DND-41 (cell line): Measurements from ENCODE around the gene USE1.

ENCODE experiments used
- ATAC-seq: fragments of 200-7000 bp; cut with Tn5 transposase; 3 replicates; pipeline ENCODE4 v1.9.1; 2021; ENCODE audit warnings: low read depth; ENCODE audit not compliant: insufficient read depth
- DNase-seq: peaks from one replicate; pipeline ENCODE4 v3.0.0-alpha.2; 2020
- H2AFZ ChIP-seq: 2 replicates; pipeline ENCODE4 v1.6.0; 2012; ENCODE audit warnings: low read depth, low read length
- H3K27ac ChIP-seq: 2 replicates; pipeline ENCODE4 v1.5.1; 2012; ENCODE audit warnings: low read length, inconsistent platforms
- H3K27me3 ChIP-seq: fragments of 200-600 bp; sonication (generic); 2 replicates; pipeline ENCODE4 v1.6.0; 2012; ENCODE audit warnings: low read length, mild to moderate bottlenecking, inconsistent platforms; ENCODE audit not compliant: insufficient read depth, poor library complexity
- H3K36me3 ChIP-seq: 2 replicates; pipeline ENCODE4 v1.5.1; 2012; ENCODE audit warnings: low read length, inconsistent platforms; ENCODE audit not compliant: insufficient read depth
- H3K4me1 ChIP-seq: 2 replicates; pipeline ENCODE4 v1.5.1; 2012; ENCODE audit warnings: mild to moderate bottlenecking, low read length; ENCODE audit not compliant: insufficient read depth
- H3K4me2 ChIP-seq: 2 replicates; pipeline ENCODE4 v1.6.0; 2012; ENCODE audit warnings: mild to moderate bottlenecking, moderate library complexity, low read length, inconsistent platforms; ENCODE audit not compliant: insufficient read depth
- H3K4me3 ChIP-seq, 2 experiments: fragments of 200-600 bp in 1 of 2; shearing (Covaris generic) in 1 of 2; 2 replicates each; pipeline ENCODE4 v1.5.1; 2012 to 2016; ENCODE audit warnings: inconsistent platforms in 2 of 2, low read length in 2 of 2, mild to moderate bottlenecking in 2 of 2, low read depth in 1 of 2, moderate library complexity in 1 of 2
- H3K79me2 ChIP-seq: 2 replicates; pipeline ENCODE4 v1.6.0; 2012; ENCODE audit warnings: low read length, inconsistent platforms; ENCODE audit not compliant: insufficient read depth
- H3K9ac ChIP-seq: 2 replicates; pipeline ENCODE4 v1.6.0; 2012; ENCODE audit warnings: low read depth, mild to moderate bottlenecking, inconsistent platforms, low read length, moderate library complexity
- H3K9me3 ChIP-seq: 2 replicates; pipeline ENCODE4 v1.5.1; 2012; ENCODE audit warnings: low read length, moderate library complexity, mild to moderate bottlenecking, inconsistent platforms; ENCODE audit not compliant: insufficient read depth, severe bottlenecking
- H4K20me1 ChIP-seq: 2 replicates; pipeline ENCODE4 v1.6.0; 2012; ENCODE audit warnings: low read length; ENCODE audit not compliant: insufficient read depth
- EZH2 ChIP-seq: IDR thresholded peaks from 3 replicates; pipeline ENCODE4 v1.6.1; 2012; ENCODE audit warnings: borderline replicate concordance, low read depth, mild to moderate bottlenecking, moderate library complexity, low read length, inconsistent platforms; ENCODE audit not compliant: severe bottlenecking
- TF ChIP-seq, protein P1 (sequence below): IDR thresholded peaks from 2 replicates; pipeline ENCODE4 v1.5.1; 2012; ENCODE audit warnings: borderline replicate concordance, low read length, moderate library complexity, mild to moderate bottlenecking; ENCODE audit not compliant: poor library complexity, severe bottlenecking; ENCODE audit errors: extremely low read depth

The USE1 gene

DNA sequence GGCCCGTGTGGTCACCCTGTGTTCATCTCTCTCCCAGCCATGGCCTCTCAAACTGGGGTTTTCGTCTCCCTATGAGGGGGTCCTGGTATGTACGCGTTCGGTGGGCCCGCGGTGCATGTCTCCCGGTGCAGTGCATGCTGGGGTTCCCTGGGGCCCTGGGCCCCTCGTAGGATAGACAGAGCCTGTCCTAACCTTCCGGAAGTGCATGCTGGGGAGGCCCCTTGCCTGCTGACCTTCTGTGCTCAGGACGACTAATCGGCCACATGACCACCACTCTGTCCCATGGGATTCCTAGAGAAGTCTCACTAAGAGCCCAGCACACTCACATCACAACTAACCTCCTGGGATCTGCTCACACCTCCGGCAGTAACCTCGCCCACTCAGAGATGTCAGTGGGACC, 4.9 kb upstream of the USE1 start:
- ATAC-seq (no peak), DNase-seq (no peak)
- Histone ChIP-seq H3K9ac (no peak overlapping the region), H3K4me2 (no peak overlapping the region), H3K9me3 (no peaks in the 10 kb centered on the region), H2AFZ (no peak overlapping the region), H3K4me1 (peaks cover 8% of the 10 kb centered on the region), H3K27ac (no peak overlapping the region), H3K27me3 (no peaks in the 10 kb centered on the region), H3K79me2 (no peaks in the 10 kb centered on the region), H4K20me1 (peaks cover 3% of the 10 kb centered on the region; the same call in 1 of the 2 replicates), H3K36me3 (peaks cover 61% of the 10 kb centered on the region), H3K4me3 (no peak overlapping the region)
- TF ChIP-seq, protein P1, sequence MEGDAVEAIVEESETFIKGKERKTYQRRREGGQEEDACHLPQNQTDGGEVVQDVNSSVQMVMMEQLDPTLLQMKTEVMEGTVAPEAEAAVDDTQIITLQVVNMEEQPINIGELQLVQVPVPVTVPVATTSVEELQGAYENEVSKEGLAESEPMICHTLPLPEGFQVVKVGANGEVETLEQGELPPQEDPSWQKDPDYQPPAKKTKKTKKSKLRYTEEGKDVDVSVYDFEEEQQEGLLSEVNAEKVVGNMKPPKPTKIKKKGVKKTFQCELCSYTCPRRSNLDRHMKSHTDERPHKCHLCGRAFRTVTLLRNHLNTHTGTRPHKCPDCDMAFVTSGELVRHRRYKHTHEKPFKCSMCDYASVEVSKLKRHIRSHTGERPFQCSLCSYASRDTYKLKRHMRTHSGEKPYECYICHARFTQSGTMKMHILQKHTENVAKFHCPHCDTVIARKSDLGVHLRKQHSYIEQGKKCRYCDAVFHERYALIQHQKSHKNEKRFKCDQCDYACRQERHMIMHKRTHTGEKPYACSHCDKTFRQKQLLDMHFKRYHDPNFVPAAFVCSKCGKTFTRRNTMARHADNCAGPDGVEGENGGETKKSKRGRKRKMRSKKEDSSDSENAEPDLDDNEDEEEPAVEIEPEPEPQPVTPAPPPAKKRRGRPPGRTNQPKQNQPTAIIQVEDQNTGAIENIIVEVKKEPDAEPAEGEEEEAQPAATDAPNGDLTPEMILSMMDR, result no peak
- TF ChIP-seq EZH2, result no peak

DNA sequence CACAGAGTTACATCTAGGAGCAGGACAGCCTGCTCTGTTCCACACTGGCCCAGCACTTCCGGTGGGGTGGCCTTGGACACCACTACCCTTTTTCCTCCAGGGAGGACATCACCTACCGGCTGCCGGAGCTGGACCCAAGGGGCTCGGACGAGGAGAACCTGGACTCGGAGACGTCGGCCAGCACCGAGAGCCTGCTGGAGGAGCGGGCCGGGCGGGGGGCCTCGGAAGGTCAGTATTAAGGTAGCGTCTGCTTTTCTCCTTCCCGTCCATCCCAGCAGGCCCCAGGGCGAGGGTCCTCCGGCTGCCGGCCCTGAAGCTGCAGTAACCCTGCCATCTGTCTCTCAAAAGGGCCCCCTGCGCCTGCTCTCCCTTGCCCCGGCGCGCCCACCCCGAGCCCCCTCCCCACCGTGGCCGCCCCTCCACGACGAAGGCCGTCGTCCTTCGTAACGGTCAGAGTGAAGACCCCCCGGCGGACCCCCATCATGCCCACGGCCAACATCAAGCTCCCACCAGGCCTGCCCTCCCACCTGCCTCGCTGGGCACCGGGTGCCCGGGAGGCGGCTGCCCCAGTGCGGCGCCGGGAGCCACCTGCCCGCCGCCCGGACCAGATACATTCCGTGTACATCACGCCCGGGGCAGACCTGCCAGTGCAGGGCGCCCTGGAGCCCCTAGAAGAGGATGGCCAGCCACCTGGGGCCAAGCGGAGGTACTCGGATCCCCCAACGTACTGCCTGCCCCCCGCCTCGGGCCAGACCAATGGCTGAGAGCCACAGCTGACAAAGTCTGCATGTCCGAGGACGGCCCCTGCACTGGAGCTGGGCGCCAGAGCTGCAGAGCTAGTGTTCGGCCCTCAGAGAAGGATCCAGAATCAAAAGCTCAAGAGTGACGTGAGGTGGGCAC, 3.4 kb upstream of the USE1 start:
- Histone ChIP-seq H3K9ac (no peak overlapping the region), H3K4me3 (no peak overlapping the region), H3K79me2 (peaks cover 7% of the 10 kb centered on the region), H3K9me3 (no peaks in the 10 kb centered on the region), H3K4me2 (no peak overlapping the region), H3K4me1 (peaks cover 16% of the 10 kb centered on the region), H3K36me3 (peaks cover 54% of the 10 kb centered on the region), H3K27ac (no peak overlapping the region), H2AFZ (no peak overlapping the region), H4K20me1 (peaks cover 3% of the 10 kb centered on the region; the same call in 1 of the 2 replicates), H3K27me3 (no peaks in the 10 kb centered on the region)
- DNase-seq, result no peak
- no peak for ATAC-seq
- TF ChIP-seq EZH2, result no peak
- TF ChIP-seq, protein P1, result no peak

DNA sequence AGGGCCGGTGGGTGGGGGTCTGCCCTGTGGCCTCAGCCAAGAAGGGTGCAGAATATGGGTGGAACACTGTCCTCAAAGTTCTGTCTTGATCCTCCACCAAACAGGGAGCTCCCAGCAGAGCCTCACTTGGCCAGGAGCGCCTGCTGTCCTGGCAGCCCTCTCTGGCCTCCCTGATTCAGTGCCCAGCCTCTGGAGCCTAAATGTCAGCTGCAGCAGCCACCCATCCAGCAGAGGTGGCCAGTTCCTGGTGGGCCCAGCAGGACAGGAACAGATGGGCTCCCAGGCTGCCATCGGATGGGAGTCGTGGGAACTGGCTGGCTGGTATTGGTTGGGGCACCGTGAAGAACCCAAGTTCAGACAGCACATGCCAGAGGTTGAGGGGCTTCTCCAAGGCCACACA, 1.8 kb upstream of the USE1 start:
- H4K20me1 ChIP-seq, result peaks cover 3% of the 10 kb centered on the region; the same call in 1 of the 2 replicates
- no peaks in the 10 kb centered on the region for H3K9me3 ChIP-seq
- H3K36me3 ChIP-seq, result peaks cover 63% of the 10 kb centered on the region
- peaks cover 16% of the 10 kb centered on the region for H3K4me1 ChIP-seq
- no peak overlapping the region for H3K27ac ChIP-seq
- TF ChIP-seq, protein P1, result no peak
- no peak for TF ChIP-seq EZH2
- no peak overlapping the region for H3K4me2 ChIP-seq
- no peak overlapping the region for H2AFZ ChIP-seq
- DNase-seq (no peak), ATAC-seq (no peak)
- no peak overlapping the region for H3K4me3 ChIP-seq
- H3K27me3 ChIP-seq, result no peaks in the 10 kb centered on the region
- H3K79me2 ChIP-seq, result peaks cover 7% of the 10 kb centered on the region
- H3K9ac ChIP-seq, result no peak overlapping the region
